ENCODE data around the gene RANGAP1. TPM values are rescaled to one million over a fixed set of nuclear protein-coding genes. Genes with fewer than 3 reads are reported as not detected.

Gene RANGAP1
- total and polyA plus RNA-seq, 2 donors: 15.0 to 41.8 TPM

DNA sequence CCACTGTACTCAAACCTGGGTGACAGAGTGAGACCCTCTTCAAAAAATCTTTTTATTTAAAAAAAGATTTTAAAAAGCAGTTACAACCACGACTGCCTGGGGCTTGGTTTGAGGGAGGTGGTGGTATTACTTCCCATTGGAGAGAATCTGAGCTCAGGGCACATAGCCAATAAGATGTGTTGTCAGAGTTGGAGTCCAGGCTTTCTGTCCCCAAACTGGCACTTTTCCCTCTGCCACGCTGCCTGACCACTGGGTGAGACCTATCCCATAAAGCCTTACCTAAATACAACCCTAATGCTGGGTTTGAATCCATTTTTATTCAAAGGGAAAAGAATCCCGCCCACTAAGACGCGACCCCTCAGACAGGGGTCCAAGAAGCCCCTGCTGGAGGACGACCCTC, 56.8 kb downstream of the RANGAP1 start:
- Histone ChIP-seq H3K27ac (ENCODE audit: low read depth) (no peak overlapping the region), H3K36me3 (ENCODE audit: insufficient read depth) (no peaks in the 10 kb centered on the region), H3K4me1 (ENCODE audit: insufficient read depth) (no peaks in the 10 kb centered on the region), H3K4me3 (ENCODE audit: low read depth, low read length) (no peak overlapping the region)
- 86% methylated on average over 6 of the region's 6 CpGs for WGBS
- no peak for DNase-seq (ENCODE audit: extremely low spot score)

- Histone ChIP-seq H3K4me3 (ENCODE audit: low read depth, low read length) (no peak overlapping the region), H3K27ac (ENCODE audit: low read depth) (no peak overlapping the region), H3K4me1 (ENCODE audit: insufficient read depth) (no peaks in the 10 kb centered on the region), H3K36me3 (ENCODE audit: insufficient read depth) (no peaks in the 10 kb centered on the region)
- DNase-seq (ENCODE audit: extremely low spot score): no peak
- WGBS: 93% methylated on average over 26 of the region's 26 CpGs
These were observed 59.0 kb downstream of the RANGAP1 start for GRCh38 chr22:41226723-41227655.

GRCh38 chr22:41223535-41223934, 62.5 kb downstream of the RANGAP1 start:
- 84% methylated on average over 7 of the region's 7 CpGs for WGBS
- Histone ChIP-seq H3K4me3 (ENCODE audit: low read depth, low read length) (no peak overlapping the region), H3K4me1 (ENCODE audit: insufficient read depth) (no peaks in the 10 kb centered on the region), H3K27ac (ENCODE audit: low read depth) (no peak overlapping the region), H3K36me3 (ENCODE audit: insufficient read depth) (no peaks in the 10 kb centered on the region)
- no peak for DNase-seq (ENCODE audit: extremely low spot score)

DNA sequence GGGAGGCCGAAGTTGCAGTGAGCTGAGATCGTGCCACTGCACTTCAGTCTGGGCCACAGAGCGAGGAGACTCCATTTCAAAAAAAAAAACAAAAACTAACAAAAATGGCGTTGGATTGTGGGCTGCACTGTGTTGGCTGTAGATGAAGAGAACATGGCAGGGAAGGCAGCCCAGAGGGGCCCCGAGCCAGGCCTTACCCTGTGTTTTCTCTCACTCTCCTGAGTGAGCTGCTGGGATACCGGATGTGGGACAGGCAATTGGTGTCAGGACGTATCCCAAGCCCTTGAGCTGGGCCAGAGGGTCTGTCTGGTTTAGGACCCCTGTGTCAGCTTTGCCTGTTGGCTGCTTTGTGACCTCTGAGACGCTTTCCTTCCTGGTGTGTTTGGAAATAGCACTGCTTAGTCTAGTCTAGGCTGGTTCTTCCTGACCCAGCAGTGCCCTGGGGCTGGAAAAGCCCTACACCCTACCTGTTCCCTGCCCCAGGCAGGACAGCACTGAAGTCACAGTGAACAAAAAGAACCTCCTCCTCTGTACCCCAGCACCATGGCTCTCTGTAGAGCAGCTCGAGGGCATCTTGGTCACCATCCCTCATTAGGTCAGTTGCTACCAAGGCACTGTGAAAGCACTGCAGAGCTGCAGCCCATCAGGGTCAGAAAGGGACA, 63.0 kb downstream of the RANGAP1 start:
- Histone ChIP-seq H3K36me3 (ENCODE audit: insufficient read depth) (no peaks in the 10 kb centered on the region), H3K4me1 (ENCODE audit: insufficient read depth) (no peaks in the 10 kb centered on the region), H3K27ac (ENCODE audit: low read depth) (no peak overlapping the region), H3K4me3 (ENCODE audit: low read depth, low read length) (no peak overlapping the region)
- 91% methylated on average over 9 of the region's 9 CpGs for WGBS
- no peak for DNase-seq (ENCODE audit: extremely low spot score)

GRCh38 chr22:41217553-41218157, 68.3 kb downstream of the RANGAP1 start:
- Histone ChIP-seq H3K4me1 (ENCODE audit: insufficient read depth) (no peaks in the 10 kb centered on the region), H3K4me3 (ENCODE audit: low read depth, low read length) (no peak overlapping the region), H3K36me3 (ENCODE audit: insufficient read depth) (no peaks in the 10 kb centered on the region), H3K27ac (ENCODE audit: low read depth) (peak overlapping the region; percentile 68)
- peak; percentile 25 for DNase-seq (ENCODE audit: extremely low spot score)
- WGBS: 28% methylated on average over 16 of the region's 16 CpGs

GRCh38 chr22:41216984-41217383, 69.0 kb downstream of the RANGAP1 start:
- Histone ChIP-seq H3K4me3 (ENCODE audit: low read depth, low read length) (no peak overlapping the region), H3K27ac (ENCODE audit: low read depth) (peak overlapping the region; percentile 68), H3K36me3 (ENCODE audit: insufficient read depth) (no peaks in the 10 kb centered on the region), H3K4me1 (ENCODE audit: insufficient read depth) (no peaks in the 10 kb centered on the region)
- no peak for DNase-seq (ENCODE audit: extremely low spot score)
- WGBS: 59% methylated on average over 13 of the region's 13 CpGs

DNA sequence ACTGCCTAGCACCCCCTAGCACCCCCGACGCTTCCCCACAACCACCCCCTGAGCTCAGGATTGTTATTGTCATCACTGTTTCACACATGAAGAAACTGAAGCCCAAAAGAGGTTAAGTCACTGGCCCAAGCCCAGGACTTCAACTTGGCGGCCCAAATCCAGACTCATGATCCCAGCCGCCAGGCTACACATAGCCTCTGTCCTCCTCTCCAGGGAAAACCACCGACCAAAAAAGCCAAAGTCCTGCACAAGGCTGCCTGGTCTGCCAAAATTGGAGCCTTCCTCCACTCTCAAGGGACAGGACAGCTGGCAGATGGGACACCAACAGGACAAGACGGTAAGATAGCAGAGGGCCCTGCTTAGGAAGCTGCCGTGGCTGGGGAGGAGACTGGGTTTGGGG, 70.1 kb downstream of the RANGAP1 start:
- no peaks in the 10 kb centered on the region for H3K36me3 ChIP-seq (ENCODE audit: insufficient read depth)
- H3K4me3 ChIP-seq (ENCODE audit: low read depth, low read length): no peak overlapping the region
- DNase-seq (ENCODE audit: extremely low spot score): no peak
- no peak overlapping the region for H3K27ac ChIP-seq (ENCODE audit: low read depth)
- WGBS: 97% methylated on average over 7 of the region's 7 CpGs
- H3K4me1 ChIP-seq (ENCODE audit: insufficient read depth): no peaks in the 10 kb centered on the region

DNA sequence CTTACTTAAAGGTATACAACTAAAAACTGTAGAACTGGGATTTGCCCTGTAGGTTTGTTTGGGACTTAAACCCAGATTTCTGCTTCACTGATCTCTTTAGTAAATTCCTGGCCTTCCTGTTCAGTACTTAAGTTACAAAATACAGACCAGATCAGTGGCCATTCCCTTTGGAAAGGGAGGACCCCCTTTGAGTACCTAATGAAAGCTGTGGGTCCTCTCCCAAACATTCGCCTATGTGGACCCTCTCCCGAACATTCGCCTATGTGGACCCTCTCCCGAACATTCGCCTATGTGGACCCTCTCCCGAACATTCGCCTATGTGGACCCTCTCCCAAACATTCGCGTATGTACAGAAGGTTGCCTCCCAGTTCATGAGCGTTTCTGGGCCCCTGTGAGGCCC, 70.6 kb downstream of the RANGAP1 start:
- H3K27ac ChIP-seq (ENCODE audit: low read depth): no peak overlapping the region
- 98% methylated on average over 10 of the region's 10 CpGs for WGBS

GRCh38 chr22:41206719-41207118, 79.3 kb downstream of the RANGAP1 start:
- DNase-seq (ENCODE audit: extremely low spot score): no peak
- Histone ChIP-seq H3K27ac (ENCODE audit: low read depth) (no peak overlapping the region), H3K4me1 (ENCODE audit: insufficient read depth) (no peaks in the 10 kb centered on the region), H3K36me3 (ENCODE audit: insufficient read depth) (peaks cover 6% of the 10 kb centered on the region), H3K4me3 (ENCODE audit: low read depth, low read length) (no peak overlapping the region)
- WGBS: 91% methylated on average over 9 of the region's 9 CpGs

More for the DNA sequence above, 70.6 kb downstream of the RANGAP1 start:
- Histone ChIP-seq H3K4me3 (ENCODE audit: low read depth, low read length) (no peak overlapping the region), H3K4me1 (ENCODE audit: insufficient read depth) (no peaks in the 10 kb centered on the region), H3K36me3 (ENCODE audit: insufficient read depth) (peaks cover 2% of the 10 kb centered on the region)
- no peak for DNase-seq (ENCODE audit: extremely low spot score)

GRCh38 chr22:41204992-41205900, 80.7 kb downstream of the RANGAP1 start, which contains the start of gene L3MBTL2:
L3MBTL2 (plus strand) TSS chr22:41205312; CDS start chr22:41205363, 51 bp downstream.
- peak within 1 kb of the TSS; percentile 71 for H3K4me3 ChIP-seq (ENCODE audit: low read depth, low read length)
- peak; percentile 93 for DNase-seq (ENCODE audit: extremely low spot score)
- H3K27ac ChIP-seq (ENCODE audit: low read depth): no peak within 1 kb of the TSS
- H3K4me1 ChIP-seq (ENCODE audit: insufficient read depth): no peaks in the 10 kb centered on the region
- H3K36me3 ChIP-seq (ENCODE audit: insufficient read depth): peaks cover 4% of the 10 kb centered on the region
- WGBS: 2% methylated on average over 47 of the region's 47 CpGs

GRCh38 chr22:41204066-41204465, 81.9 kb downstream of the RANGAP1 start:
- H3K27ac ChIP-seq (ENCODE audit: low read depth): no peak overlapping the region
- DNase-seq (ENCODE audit: extremely low spot score): no peak
- H3K36me3 ChIP-seq (ENCODE audit: insufficient read depth): no peaks in the 10 kb centered on the region

GRCh38 chr22:41203118-41203517, 82.9 kb downstream of the RANGAP1 start:
- no peaks in the 10 kb centered on the region for H3K4me1 ChIP-seq (ENCODE audit: insufficient read depth)
- H3K27ac ChIP-seq (ENCODE audit: low read depth): no peak overlapping the region
- 87% methylated on average over 2 of the region's 2 CpGs for WGBS
- H3K4me3 ChIP-seq (ENCODE audit: low read depth, low read length): no peak overlapping the region
- H3K36me3 ChIP-seq (ENCODE audit: insufficient read depth): no peaks in the 10 kb centered on the region
- no peak for DNase-seq (ENCODE audit: extremely low spot score)

More at GRCh38 chr22:41204066-41204465, 81.9 kb downstream of the RANGAP1 start:
- no peak overlapping the region for H3K4me3 ChIP-seq (ENCODE audit: low read depth, low read length)
- WGBS: 66% methylated on average over 6 of the region's 6 CpGs
- H3K4me1 ChIP-seq (ENCODE audit: insufficient read depth): no peaks in the 10 kb centered on the region

DNA sequence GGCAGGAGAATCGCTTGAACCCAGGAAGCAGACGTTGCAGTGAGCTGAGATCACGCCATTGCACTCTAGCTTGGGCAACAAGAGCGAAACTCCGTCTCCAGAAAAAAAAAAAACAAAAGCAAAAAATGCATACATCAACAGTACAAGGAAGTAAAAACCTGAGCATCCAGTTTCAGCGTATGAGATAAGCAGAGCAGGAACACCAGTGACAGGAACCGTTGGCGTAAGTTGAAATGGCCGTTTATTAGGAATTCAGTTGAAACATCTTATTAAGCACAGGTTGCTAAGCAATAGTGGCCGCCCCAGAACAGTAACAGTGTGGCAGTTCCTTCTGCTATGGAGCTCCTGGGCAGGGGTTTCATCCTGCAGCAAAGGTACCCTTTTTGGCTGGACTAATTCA, 84.8 kb downstream of the RANGAP1 start:
- Histone ChIP-seq H3K4me1 (ENCODE audit: insufficient read depth) (peaks cover 2% of the 10 kb centered on the region), H3K36me3 (ENCODE audit: insufficient read depth) (no peaks in the 10 kb centered on the region), H3K4me3 (ENCODE audit: low read depth, low read length) (no peak overlapping the region), H3K27ac (ENCODE audit: low read depth) (no peak overlapping the region)
- WGBS: 65% methylated on average over 10 of the region's 10 CpGs
- peak; percentile 25 for DNase-seq (ENCODE audit: extremely low spot score)

All from urinary bladder (tissue), 4 donors.